NCI-H2081 treated with DMSO at 0.1 percent for 48 hours (cell line): Measurements from ENCODE around the gene LRRN4CL.
"Not testable (repeated sequence)": the region's sequence is repeated elsewhere in the genome, so short reads cannot be mapped to it uniquely, and the experiment has no call there.

Experiments used
- DNase-seq: peaks from one replicate; lab custom pipeline; 2025; lab: John Stamatoyannopoulos, UW

LRRN4CL gene

GRCh38 chr11:62676698-62677097 lies 12.6 kb downstream of the LRRN4CL start:
- no peak for DNase-seq

- DNase-seq, result not testable (repeated sequence)
These were observed 13.9 kb downstream of the LRRN4CL start for GRCh38 chr11:62675415-62675814.

- DNase-seq, result no peak
These were observed 16.2 kb downstream of the LRRN4CL start for GRCh38 chr11:62673196-62673525.

- peak; percentile 19 for DNase-seq
These were observed 17.5 kb downstream of the LRRN4CL start, which contains the start of the genes LBHD1 and UQCC3 for GRCh38 chr11:62671608-62672389. Gene LBHD1, minus strand, starts transcription at chr11:62672267. Its CDS starts 2,236 bp downstream, at chr11:62670031. Gene UQCC3, plus strand, starts transcription at chr11:62671673. Its CDS starts 73 bp downstream, at chr11:62671746.

GRCh38 chr11:62671236-62671607 lies 18.1 kb downstream of the LRRN4CL start:
- DNase-seq, result no peak

- DNase-seq, result no peak
These were observed 19.7 kb downstream of the LRRN4CL start for GRCh38 chr11:62669420-62670161.

- no peak for DNase-seq
These were observed 21.9 kb downstream of the LRRN4CL start for GRCh38 chr11:62667460-62667859.

- no peak for DNase-seq
These were observed 22.9 kb downstream of the LRRN4CL start for GRCh38 chr11:62666259-62666926.

GRCh38 chr11:62665599-62666258 lies 23.6 kb downstream of the LRRN4CL start:
- DNase-seq, result no peak

GRCh38 chr11:62665075-62665598 lies 24.2 kb downstream of the LRRN4CL start, which contains the start of the genes C11orf98 and CSKMT:
Gene C11orf98, minus strand, starts transcription at chr11:62665210. Its CDS starts 41 bp downstream, at chr11:62665169.
Gene CSKMT, plus strand, starts transcription at chr11:62665312. Its CDS starts 568 bp downstream, at chr11:62665880.
- DNase-seq, result peak; percentile 75

GRCh38 chr11:62664405-62665074 lies 24.8 kb downstream of the LRRN4CL start:
- no peak for DNase-seq

- DNase-seq, result no peak
These were observed 32.4 kb downstream of the LRRN4CL start for GRCh38 chr11:62656796-62657429.

GRCh38 chr11:62654297-62654696 lies 35.0 kb downstream of the LRRN4CL start:
- no peak for DNase-seq

GRCh38 chr11:62652161-62653006 lies 36.9 kb downstream of the LRRN4CL start:
- no peak for DNase-seq

- DNase-seq, result not testable (repeated sequence)
These were observed 39.0 kb downstream of the LRRN4CL start for GRCh38 chr11:62650283-62650682.

GRCh38 chr11:62649486-62649885 lies 39.8 kb downstream of the LRRN4CL start:
- DNase-seq, result no peak

- no peak for DNase-seq
These were observed 40.4 kb downstream of the LRRN4CL start for GRCh38 chr11:62648967-62649364.

GRCh38 chr11:62648185-62648966 lies 41.0 kb downstream of the LRRN4CL start:
- DNase-seq, result no peak

GRCh38 chr11:62647609-62648005 lies 41.7 kb downstream of the LRRN4CL start:
- DNase-seq, result no peak
